HG02981 (cell line): ENCODE measurements around the gene ATP6AP2.

Experiments
- ATAC-seq: cut with Tn5 transposase; IDR thresholded peaks from one replicate; pipeline ENCODE4 v1.9.1; 2021; ENCODE audit warnings: mild to moderate bottlenecking, moderate library complexity; ENCODE audit not compliant: unreplicated experiment

ATP6AP2 gene

GRCh38 chrX:40637687-40638086 is 56.9 kb downstream of the ATP6AP2 start:
- no peak for ATAC-seq

DNA sequence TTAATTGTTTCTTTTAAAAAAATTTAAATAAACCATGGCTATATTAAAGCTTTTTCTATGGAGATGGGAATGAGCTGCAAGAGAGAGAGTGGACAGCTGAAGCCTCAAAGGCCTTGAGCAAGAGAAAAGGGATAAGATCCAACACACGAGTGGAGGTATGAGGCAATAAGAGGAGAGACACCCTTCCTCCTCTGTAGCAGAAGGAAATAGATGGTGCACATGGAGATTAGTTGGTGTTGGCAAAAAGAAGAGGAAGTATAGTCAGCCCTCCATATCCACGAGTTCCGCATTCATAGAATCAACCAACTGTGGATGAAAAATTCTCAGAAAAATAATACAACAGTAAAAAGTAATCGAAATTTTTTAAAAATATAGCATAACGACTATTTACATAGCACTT is 63.4 kb downstream of the ATP6AP2 start:
- ATAC-seq, result no peak

DNA sequence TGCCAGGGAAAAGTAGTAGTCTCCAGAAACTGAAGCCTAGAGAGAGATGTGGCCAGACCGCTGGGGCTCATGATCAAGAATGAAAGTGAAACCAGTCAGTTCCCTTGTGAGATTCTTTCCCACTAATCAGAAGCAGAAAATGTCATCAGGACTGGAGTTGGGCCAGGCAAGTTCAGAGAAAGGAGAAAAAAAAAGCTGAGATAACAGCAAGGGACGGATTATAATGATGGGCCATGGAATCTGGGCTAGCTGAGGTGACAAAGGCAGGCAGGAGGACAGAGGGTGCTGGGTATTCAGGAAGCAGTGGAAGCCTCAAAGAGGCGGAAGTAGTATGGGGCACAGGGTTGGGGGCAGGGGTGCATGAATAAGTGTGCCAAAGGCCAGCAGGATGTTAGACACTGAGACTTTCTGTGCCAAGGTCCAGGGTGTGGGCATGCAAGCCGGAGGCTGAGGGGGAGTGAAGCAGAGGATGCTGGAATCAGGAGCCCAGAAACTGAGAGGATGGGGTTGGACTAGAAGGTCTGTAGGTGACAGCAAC is 64.1 kb downstream of the ATP6AP2 start:
- no peak for ATAC-seq

DNA sequence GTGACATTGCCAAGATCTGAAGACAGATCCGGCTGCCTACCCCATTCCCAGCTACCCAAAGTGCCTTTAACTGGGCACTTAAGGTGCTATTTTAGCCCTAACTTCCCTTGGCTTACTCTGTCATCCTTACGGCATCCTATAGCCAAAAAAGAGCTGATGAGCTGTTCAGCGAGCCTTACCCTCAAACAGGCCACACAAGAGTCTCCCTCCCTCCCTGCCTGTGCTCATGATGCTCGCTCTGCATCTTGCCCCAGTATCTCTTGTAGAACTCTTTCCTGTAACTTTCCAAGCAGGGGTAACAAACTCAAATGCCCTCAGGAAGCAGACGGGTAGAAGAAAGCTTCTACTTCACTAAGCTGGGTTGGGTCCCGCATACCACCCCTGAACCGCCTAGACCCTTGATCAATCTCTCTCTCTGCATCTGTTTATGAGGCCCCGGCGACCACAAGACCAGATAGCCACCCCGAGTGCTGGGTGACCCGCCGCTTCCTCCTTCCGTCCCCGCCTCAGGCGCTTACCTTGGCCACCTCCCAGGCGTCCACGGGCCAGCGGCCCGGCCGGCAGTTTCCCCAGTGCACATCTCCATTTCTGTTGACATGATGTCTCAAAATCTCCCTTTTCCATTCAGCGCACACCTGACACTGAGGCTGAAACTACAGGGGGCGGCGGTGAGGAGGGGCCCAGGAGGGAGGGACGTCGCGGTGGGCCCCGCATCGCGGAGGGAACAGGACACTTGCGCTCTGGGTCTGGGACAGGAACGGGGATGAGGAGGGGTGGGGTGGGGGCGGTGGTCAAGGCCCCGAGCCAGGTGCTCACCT is 65.9 kb downstream of the ATP6AP2 start:
- peak; percentile 26 for ATAC-seq

GRCh38 chrX:40647307-40648197 is 66.8 kb downstream of the ATP6AP2 start, which contains the start of gene CXorf38:
TSS of gene CXorf38 (minus strand) at chrX:40647561. CDS start at chrX:40647520, 41 bp downstream.
- peak; percentile 54 for ATAC-seq

DNA sequence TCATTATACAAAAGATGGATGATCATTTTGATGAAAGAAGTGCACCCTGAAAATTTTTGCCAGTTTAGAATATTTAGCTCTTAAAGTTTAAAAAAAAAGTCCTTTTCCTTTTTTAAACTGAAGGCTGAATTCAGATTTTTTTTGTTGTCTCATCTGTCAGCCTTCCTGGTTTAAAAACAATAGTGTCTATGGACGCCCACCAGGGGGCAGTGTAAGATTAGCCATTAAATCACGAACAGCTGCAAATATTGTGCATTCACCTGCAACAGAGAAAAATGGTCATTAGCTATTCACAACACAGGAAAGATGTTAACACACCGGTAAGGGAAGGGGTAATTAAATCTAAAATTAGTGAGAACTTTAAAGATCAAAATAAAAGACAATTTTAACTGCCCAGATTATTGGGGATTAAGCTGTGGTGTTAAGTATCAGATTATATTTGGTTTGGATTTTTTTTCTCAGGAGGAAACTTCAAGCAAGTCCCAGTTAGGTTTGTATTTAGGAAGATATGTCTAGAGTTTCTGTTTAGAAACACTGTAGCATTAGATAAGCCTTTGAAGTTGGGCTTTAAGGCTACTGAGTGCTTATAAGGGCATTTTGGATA is 71.0 kb downstream of the ATP6AP2 start:
- no peak for ATAC-seq

DNA sequence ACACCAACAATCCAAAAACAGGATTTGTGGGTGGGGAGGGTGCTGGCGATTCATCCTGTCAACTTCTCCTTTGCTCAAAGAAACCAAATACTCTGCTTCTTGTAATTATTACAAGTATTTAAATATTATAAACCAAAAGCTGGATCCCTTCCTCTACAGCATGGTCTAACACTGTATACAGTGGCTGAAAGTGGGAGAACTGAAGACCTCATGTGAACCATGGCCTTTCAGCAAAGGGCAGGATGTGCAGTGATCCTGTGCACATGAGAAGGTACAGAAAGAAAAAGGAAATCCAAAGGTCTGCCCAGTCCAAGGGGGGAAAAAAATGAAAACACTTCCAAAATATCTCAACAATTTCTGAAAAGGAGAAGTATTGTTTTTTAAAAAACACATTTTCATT is 71.9 kb downstream of the ATP6AP2 start:
- ATAC-seq, result no peak

DNA sequence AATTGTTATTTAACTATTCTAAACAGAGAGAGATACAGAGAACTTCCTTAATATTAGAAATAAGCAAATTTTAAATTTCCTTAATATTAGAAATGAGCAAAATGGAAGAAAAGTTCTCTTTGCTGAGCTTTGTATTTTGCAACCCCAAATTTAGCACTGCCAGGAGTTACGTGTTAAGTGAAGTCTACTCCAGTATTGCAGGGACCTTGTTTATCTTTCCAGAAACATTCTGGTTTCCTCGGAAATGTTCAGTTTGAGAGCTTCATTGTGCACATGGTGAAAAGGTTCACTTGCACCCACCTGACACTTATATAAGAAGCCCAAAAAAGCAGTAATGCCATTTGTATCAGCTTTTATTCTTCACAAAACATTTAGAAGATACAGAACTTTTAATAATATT is 72.8 kb downstream of the ATP6AP2 start:
- no peak for ATAC-seq
